ENCODE results near the gene USP12.

GRCh38 chr13:27158335-27158734 lies 13.3 kb downstream of the USP12 start:
- TF ChIP-seq CTCF (IDR thresholded peaks at IDR 0.05) (no peak), POLR2A (IDR thresholded peaks at IDR 0.05) (no peak)
